Ovary (tissue), 3 donors: ENCODE data around the gene PSMG3.

Experiments used
- CTCF ChIP-seq, 3 donors: fragments of 450-650 bp in 2 of 3; fragments of 200-600 bp in 1 of 3; IDR thresholded peaks; one replicate each; pipeline versions ENCODE4 v1.5.1 to v1.8.0; 2016 to 2022; ENCODE audit warnings: antibody characterized with exemption in 3 of 3, mild to moderate bottlenecking in 1 of 3
- POLR2A ChIP-seq: fragments of 450-650 bp; IDR thresholded peaks from one replicate; pipeline ENCODE4 v1.6.1; 2017; ENCODE audit warnings: antibody characterized with exemption, mild to moderate bottlenecking, moderate library complexity
- donor health status: DM: no; HTN: no; CAD: no.

GRCh38 chr7:1540776-1541271, 29.0 kb downstream of the PSMG3 start:
- TF ChIP-seq POLR2A = no peak
- TF ChIP-seq CTCF (IDR thresholded peaks at IDR 0.05) = no peak
